HFF-Myc (cell line): ENCODE data around the gene RAB4A.

ENCODE experiments used
- DNase-seq: peaks from one replicate; pipeline ENCODE4 v3.0.0-alpha.2; 2011; ENCODE audit warnings: low read depth; ENCODE audit errors: extremely low read depth
- H3K4me3 ChIP-seq: replicated peaks from 2 replicates; pipeline ENCODE4 v1.5.1; 2011; ENCODE audit warnings: low read depth, mild to moderate bottlenecking, control low read depth, low read length
- TF ChIP-seq, protein P1 (sequence below): IDR thresholded peaks from 2 replicates; pipeline ENCODE4 v1.5.1; 2012; ENCODE audit warnings: mild to moderate bottlenecking, low read depth, low read length, control low read depth; ENCODE audit errors: missing control alignments

RAB4A gene

DNA sequence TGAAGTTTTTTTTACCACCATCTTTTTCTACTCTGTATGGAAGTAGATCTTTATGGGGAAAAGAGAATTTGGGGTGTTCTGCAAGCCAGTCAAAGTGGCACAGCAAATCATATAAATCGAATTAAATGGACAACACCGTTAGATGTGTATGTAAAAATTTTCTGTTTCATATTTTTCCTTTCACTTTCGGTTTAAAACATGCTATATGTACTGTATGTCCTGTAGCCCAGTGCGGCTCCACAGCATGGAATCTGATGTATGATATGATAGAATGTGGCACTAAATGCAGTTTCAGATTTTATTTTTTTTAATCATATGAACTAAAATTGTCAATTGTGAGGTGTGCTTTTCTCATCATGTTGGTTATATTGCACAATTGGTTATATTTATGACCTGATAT, 32.9 kb downstream of the RAB4A start:
- TF ChIP-seq, protein P1, sequence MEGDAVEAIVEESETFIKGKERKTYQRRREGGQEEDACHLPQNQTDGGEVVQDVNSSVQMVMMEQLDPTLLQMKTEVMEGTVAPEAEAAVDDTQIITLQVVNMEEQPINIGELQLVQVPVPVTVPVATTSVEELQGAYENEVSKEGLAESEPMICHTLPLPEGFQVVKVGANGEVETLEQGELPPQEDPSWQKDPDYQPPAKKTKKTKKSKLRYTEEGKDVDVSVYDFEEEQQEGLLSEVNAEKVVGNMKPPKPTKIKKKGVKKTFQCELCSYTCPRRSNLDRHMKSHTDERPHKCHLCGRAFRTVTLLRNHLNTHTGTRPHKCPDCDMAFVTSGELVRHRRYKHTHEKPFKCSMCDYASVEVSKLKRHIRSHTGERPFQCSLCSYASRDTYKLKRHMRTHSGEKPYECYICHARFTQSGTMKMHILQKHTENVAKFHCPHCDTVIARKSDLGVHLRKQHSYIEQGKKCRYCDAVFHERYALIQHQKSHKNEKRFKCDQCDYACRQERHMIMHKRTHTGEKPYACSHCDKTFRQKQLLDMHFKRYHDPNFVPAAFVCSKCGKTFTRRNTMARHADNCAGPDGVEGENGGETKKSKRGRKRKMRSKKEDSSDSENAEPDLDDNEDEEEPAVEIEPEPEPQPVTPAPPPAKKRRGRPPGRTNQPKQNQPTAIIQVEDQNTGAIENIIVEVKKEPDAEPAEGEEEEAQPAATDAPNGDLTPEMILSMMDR = no peak
- no peak for DNase-seq
- H3K4me3 ChIP-seq = no peak overlapping the region

DNA sequence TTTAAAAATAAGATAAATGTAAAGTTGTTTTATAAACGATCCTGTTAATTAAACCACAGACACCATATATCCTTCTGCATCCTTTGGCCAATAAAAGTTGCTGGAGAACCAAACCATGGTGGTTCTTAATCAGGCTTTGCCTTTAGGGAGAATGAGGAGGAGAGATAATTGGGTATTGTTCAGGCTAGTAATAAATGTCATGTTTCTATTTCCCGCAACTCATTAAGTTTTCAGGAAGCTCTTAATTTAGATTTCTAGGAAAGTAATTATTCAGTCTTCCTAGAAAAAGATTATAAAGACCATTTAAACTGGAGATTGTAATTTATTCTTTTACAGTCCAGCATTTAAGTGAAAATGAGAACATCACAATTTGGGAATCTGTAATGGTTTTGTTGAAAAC, 34.5 kb downstream of the RAB4A start:
- DNase-seq = no peak
- TF ChIP-seq, protein P1 = no peak

DNA sequence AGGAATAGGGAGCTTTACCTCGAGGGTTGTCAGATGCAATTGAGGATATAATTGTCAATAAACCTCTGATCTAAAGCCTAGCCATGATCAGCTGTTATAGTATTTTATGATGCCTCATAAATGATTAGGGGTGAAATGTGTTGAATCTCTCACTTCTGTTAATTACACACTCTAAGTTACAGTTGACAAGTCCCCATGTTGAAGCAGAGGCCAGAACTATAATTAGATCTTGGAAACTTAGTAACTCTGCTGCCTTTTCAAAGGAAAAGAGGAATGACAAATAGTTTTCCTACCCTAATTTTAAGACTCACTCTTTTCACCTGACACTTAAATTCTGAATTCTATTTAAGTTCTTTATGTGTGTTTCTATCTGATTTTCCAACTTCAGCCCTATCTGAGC, 38.2 kb downstream of the RAB4A start:
- H3K4me3 ChIP-seq = no peak overlapping the region
- DNase-seq = no peak
- TF ChIP-seq, protein P1 = no peak

More for the DNA sequence above, 34.5 kb downstream of the RAB4A start:
- no peak overlapping the region for H3K4me3 ChIP-seq

DNA sequence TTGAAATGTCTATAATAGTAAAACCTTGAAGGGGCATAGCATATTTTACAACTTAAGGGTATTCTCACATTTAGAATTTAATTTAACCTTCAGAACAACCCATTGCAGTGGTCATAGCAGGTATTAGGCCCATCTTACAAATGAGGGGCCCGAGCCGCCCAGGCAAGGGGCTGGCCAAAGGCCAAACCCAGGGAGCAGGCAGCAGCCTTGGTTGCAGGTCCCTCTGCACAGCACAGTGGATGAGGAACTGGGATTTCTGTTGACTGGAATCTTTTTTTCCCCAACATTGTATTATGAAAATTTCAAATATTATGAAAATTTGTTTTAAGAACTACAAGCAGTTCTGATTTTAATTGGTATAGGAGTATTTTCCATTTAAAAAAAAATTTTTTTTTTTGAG, 38.8 kb downstream of the RAB4A start:
- TF ChIP-seq, protein P1 = no peak
- no peak overlapping the region for H3K4me3 ChIP-seq
- DNase-seq = no peak

DNA sequence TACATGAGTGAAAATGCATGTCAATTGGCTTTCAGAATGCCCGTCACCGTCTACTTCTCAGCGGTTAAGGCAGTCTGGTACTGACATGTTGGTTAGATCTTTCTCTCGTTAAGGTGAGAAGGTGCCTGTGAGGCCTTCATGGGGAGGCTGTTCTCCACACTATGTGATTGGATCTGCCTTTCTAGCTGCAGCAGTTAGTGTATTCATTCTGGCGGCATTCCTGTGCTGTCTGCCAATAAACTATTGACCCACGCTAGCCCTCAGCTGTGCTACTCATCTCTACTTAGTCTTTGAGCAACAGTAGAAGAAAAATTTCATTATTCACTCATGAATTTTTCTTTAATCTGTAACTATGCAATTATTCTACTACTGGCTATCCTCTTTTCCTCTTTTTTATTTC, 39.9 kb downstream of the RAB4A start:
- TF ChIP-seq, protein P1 = no peak
- DNase-seq = no peak
- no peak overlapping the region for H3K4me3 ChIP-seq

DNA sequence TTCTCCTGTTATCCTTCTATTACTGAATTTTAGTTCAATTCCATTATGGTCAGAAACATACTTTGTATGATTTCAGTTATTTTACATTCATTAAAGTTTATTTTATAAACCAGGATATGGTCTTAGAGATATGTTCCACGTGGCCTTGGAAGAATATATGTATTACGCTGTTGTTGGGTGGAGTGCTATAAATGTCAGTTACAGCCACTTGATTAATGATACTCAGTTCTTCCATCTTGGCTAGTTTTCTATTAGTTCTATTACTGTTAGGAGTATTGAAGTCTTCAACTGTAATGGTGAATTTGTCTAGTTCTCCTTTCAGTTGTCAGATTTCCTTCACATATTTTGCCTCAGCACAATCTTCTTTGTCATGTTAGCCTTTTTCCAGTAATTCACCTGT, 45.3 kb downstream of the RAB4A start:
- TF ChIP-seq, protein P1 = no peak
- no peak for DNase-seq
- no peak overlapping the region for H3K4me3 ChIP-seq

DNA sequence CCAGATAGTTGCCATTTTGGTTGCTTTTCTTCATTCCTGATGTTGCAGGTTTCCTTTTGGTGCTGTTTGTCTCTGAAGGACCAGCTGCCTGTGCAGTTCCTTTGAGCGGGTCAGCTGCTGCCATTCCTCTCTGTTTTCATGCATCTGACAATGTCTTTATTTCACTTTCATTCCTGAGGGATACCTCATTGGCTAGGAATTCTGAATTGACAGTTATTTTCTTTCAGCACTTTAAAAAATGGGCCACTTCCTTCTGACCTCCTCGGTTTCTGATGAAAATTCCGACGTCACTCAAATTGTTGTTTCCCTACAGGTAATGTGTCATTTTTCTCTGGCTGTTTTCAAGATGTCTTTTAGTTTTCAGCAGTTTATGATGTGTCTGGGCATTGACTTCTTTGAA, 47.1 kb downstream of the RAB4A start:
- TF ChIP-seq, protein P1 = no peak
- no peak overlapping the region for H3K4me3 ChIP-seq
- DNase-seq = no peak
